HEK293 (cell line): ENCODE results near the gene ARIH2.

Source experiments
- CTCF ChIA-PET: fragments of 350-600 bp; formaldehyde crosslinking; extraction: SDS; loops from one replicate; lab custom pipeline; 2021; ENCODE audit warnings: antibody characterized with exemption; lab: Yijun Ruan, JAX
- POLR2A ChIA-PET: fragments of 300-600 bp; formaldehyde crosslinking; extraction: SDS; loops from one replicate; lab custom pipeline; 2020; ENCODE audit warnings: antibody characterized with exemption, inconsistent platforms; lab: Yijun Ruan, JAX
- H3K27ac ChIP-seq: fragments of 200-500 bp; sonication (Bioruptor generic); 2 replicates; pipeline ENCODE4 v1.5.1; 2014; ENCODE audit warnings: low read depth, low read length, control low read depth, inconsistent platforms; ENCODE audit errors: extremely low read depth
- H3K36me3 ChIP-seq, 2 experiments: fragments of 200-500 bp in 1 of 2; sonication (Bioruptor generic) in 1 of 2; 1 replicate in 1 of 2; 2 replicates in 1 of 2; pipeline ENCODE4 v1.5.1; 2014 to 2017; ENCODE audit warnings: inconsistent platforms in 2 of 2, low read length in 2 of 2; ENCODE audit not compliant: control insufficient read depth in 2 of 2, insufficient read depth in 1 of 2
- H3K4me1 ChIP-seq: fragments of 200-500 bp; sonication (Bioruptor generic); 2 replicates; pipeline ENCODE4 v1.5.1; 2014; ENCODE audit warnings: mild to moderate bottlenecking, low read length, inconsistent platforms; ENCODE audit not compliant: control insufficient read depth, insufficient read depth
- H3K4me3 ChIP-seq: 2 replicates; pipeline ENCODE4 v1.5.1; 2011; ENCODE audit warnings: low read depth, mild to moderate bottlenecking, control low read depth, low read length, moderate library complexity
- H3K9me3 ChIP-seq: fragments of 200-500 bp; sonication (Bioruptor generic); 2 replicates; pipeline ENCODE4 v1.5.1; 2014; ENCODE audit warnings: low read depth, low read length, inconsistent platforms; ENCODE audit not compliant: control insufficient read depth, insufficient read depth
- BCL11A ChIP-seq: fragments of 450-650 bp; formaldehyde crosslinking; IDR thresholded peaks from 2 replicates; pipeline ENCODE4 v1.5.1; 2016; ENCODE audit warnings: low read depth, missing biosample characterization, missing genetic modification characterization
- EGR2 ChIP-seq: fragments of 450-650 bp; formaldehyde crosslinking; IDR thresholded peaks from 2 replicates; pipeline ENCODE4 v1.5.1; 2016; ENCODE audit warnings: low read depth, missing biosample characterization, missing genetic modification characterization
- MZF1 ChIP-seq: fragments of 450-650 bp; formaldehyde crosslinking; IDR thresholded peaks from 2 replicates; pipeline ENCODE4 v1.5.1; 2017; ENCODE audit warnings: missing biosample characterization, missing genetic modification characterization, borderline replicate concordance
- ZBTB17 ChIP-seq: fragments of 450-650 bp; formaldehyde crosslinking; IDR thresholded peaks from 2 replicates; pipeline ENCODE4 v1.5.1; 2016; ENCODE audit warnings: missing biosample characterization, missing genetic modification characterization
- ZBTB21 ChIP-seq: fragments of 450-650 bp; formaldehyde crosslinking; IDR thresholded peaks from 2 replicates; pipeline ENCODE4 v1.5.1; 2017; ENCODE audit warnings: missing biosample characterization, missing genetic modification characterization
- ZBTB48 ChIP-seq: fragments of 450-650 bp; formaldehyde crosslinking; IDR thresholded peaks from 2 replicates; pipeline ENCODE4 v1.5.1; 2016; ENCODE audit warnings: missing biosample characterization, missing genetic modification characterization
- ZBTB6 ChIP-seq: fragments of 450-650 bp; formaldehyde crosslinking; IDR thresholded peaks from 2 replicates; pipeline ENCODE4 v1.5.1; 2017; ENCODE audit warnings: missing biosample characterization, missing genetic modification characterization
- ZFHX2 ChIP-seq: fragments of 450-650 bp; formaldehyde crosslinking; conservative IDR thresholded peaks from 2 replicates; pipeline ENCODE4 v1.5.1; 2016; ENCODE audit warnings: missing biosample characterization, missing genetic modification characterization
- ZNF148 ChIP-seq: fragments of 450-650 bp; formaldehyde crosslinking; IDR thresholded peaks from 2 replicates; pipeline ENCODE4 v1.5.0; 2017; ENCODE audit warnings: missing biosample characterization, missing genetic modification characterization, borderline replicate concordance
- ZNF175 ChIP-seq: fragments of 450-650 bp; formaldehyde crosslinking; IDR thresholded peaks from 2 replicates; pipeline ENCODE4 v1.5.1; 2016; ENCODE audit warnings: missing biosample characterization, missing genetic modification characterization
- ZNF202 ChIP-seq: fragments of 450-650 bp; formaldehyde crosslinking; IDR thresholded peaks from 2 replicates; pipeline ENCODE4 v1.5.1; 2016; ENCODE audit warnings: missing biosample characterization, missing genetic modification characterization, borderline replicate concordance
- ZNF555 ChIP-seq: fragments of 450-650 bp; formaldehyde crosslinking; conservative IDR thresholded peaks from 2 replicates; pipeline ENCODE4 v1.5.1; 2017; ENCODE audit warnings: missing biosample characterization, mild to moderate bottlenecking, missing genetic modification characterization, inconsistent platforms
- ZNF629 ChIP-seq: fragments of 450-650 bp; formaldehyde crosslinking; IDR thresholded peaks from 2 replicates; pipeline ENCODE4 v1.5.1; 2017; ENCODE audit warnings: missing biosample characterization, missing genetic modification characterization
- ZNF660 ChIP-seq: fragments of 450-650 bp; IDR thresholded peaks from 2 replicates; pipeline ENCODE4 v1.5.1; 2018; ENCODE audit warnings: missing biosample characterization, mild to moderate bottlenecking, missing genetic modification characterization
- ZNF664 ChIP-seq: fragments of 450-650 bp; formaldehyde crosslinking; IDR thresholded peaks from 2 replicates; pipeline ENCODE4 v1.5.1; 2016; ENCODE audit warnings: missing biosample characterization, missing genetic modification characterization
- ZNF677 ChIP-seq: fragments of 450-650 bp; IDR thresholded peaks from 2 replicates; pipeline ENCODE4 v1.5.0; 2018; ENCODE audit warnings: missing biosample characterization, mild to moderate bottlenecking, missing genetic modification characterization, moderate library complexity
- ZNF704 ChIP-seq: fragments of 450-650 bp; formaldehyde crosslinking; IDR thresholded peaks from 2 replicates; pipeline ENCODE4 v1.5.1; 2016; ENCODE audit warnings: missing biosample characterization, missing genetic modification characterization
- ZNF76 ChIP-seq: fragments of 450-650 bp; formaldehyde crosslinking; IDR thresholded peaks from 2 replicates; pipeline ENCODE4; 2016; ENCODE audit warnings: low read depth, missing biosample characterization, missing genetic modification characterization, borderline replicate concordance
- ZNF768 ChIP-seq: fragments of 450-650 bp; formaldehyde crosslinking; IDR thresholded peaks from 2 replicates; pipeline ENCODE4 v1.5.1; 2018; ENCODE audit warnings: missing biosample characterization, mild to moderate bottlenecking, missing genetic modification characterization
- ZSCAN30 ChIP-seq: fragments of 450-650 bp; IDR thresholded peaks from 2 replicates; pipeline ENCODE4 v1.5.1; 2018; ENCODE audit warnings: missing biosample characterization, mild to moderate bottlenecking, missing genetic modification characterization, moderate library complexity
- ZXDB ChIP-seq: fragments of 450-650 bp; formaldehyde crosslinking; IDR thresholded peaks from 2 replicates; pipeline ENCODE4 v1.5.1; 2016; ENCODE audit warnings: missing biosample characterization, missing genetic modification characterization

The ARIH2 gene

GRCh38 chr3:48881006-48881405 lies 37.6 kb upstream of the ARIH2 start (continued):
- TF ChIP-seq ZNF664 (tag by site-specific recombination) (no peak), ZBTB48 (tag by site-specific recombination) (no peak)
- TF ChIP-seq, all 188 proteins: peak for 0

GRCh38 chr3:48881652-48882114 lies 37.0 kb upstream of the ARIH2 start:
- POLR2A ChIA-PET = no interaction called here

GRCh38 chr3:48885753-48886152 lies 32.9 kb upstream of the ARIH2 start:
- H3K4me1 ChIP-seq = no peaks in the 10 kb centered on the region
- H3K27ac ChIP-seq = no peak overlapping the region
- TF ChIP-seq ZNF555 (tag by site-specific recombination) (no peak), ZBTB21 (no peak), ZBTB6 (no peak), ZNF704 (no peak), ZFHX2 (no peak), EGR2 (tag by site-specific recombination) (no peak), ZNF768 (no peak)
- TF ChIP-seq, all 188 proteins: peak for 0
- ChIA-PET CTCF (interaction anchor here (0.7 kb wide), 1 partner anchor 168 kb away, joined by 3 read pairs; the partner anchor contains the start of gene IP6K2), POLR2A (interaction anchor here (0.5 kb wide), 1 partner anchor 19 kb away, joined by 4 read pairs; no protein-coding TSS in a partner anchor)
- no peaks in the 10 kb centered on the region for H3K9me3 ChIP-seq
- peaks cover 0 to 9% of the 10 kb centered on the region in 2 experiments; a peak in 1 of 3 replicates for H3K36me3 ChIP-seq
- H3K4me3 ChIP-seq = no peak overlapping the region

More at GRCh38 chr3:48881652-48882114, 37.0 kb upstream of the ARIH2 start:
- Histone ChIP-seq H3K4me1 (no peaks in the 10 kb centered on the region), H3K4me3 (no peak overlapping the region), H3K9me3 (no peaks in the 10 kb centered on the region), H3K36me3 (peaks cover 0 to 9% of the 10 kb centered on the region in 2 experiments; a peak in 1 of 3 replicates), H3K27ac (no peak overlapping the region)
- TF ChIP-seq ZXDB (tag by site-specific recombination) (no peak), ZNF677 (tag by site-specific recombination) (no peak), BCL11A (no peak), ZNF664 (tag by site-specific recombination) (no peak), ZNF629 (tag by site-specific recombination) (no peak), ZNF202 (no peak), ZSCAN30 (tag by site-specific recombination) (no peak), ZNF175 (tag by site-specific recombination) (no peak), ZNF76 (tag by site-specific recombination) (no peak), ZNF148 (tag by site-specific recombination) (no peak), MZF1 (no peak), ZNF660 (no peak), ZBTB17 (tag by site-specific recombination) (no peak)
- CTCF ChIA-PET = no interaction called here
